GM21576 (cell line): ENCODE results near the gene SNX4.
"Not testable (repeated sequence)": the region's sequence is repeated elsewhere in the genome, so short reads cannot be mapped to it uniquely, and the experiment has no call there.

Source experiments
- ATAC-seq: cut with Tn5 transposase; IDR thresholded peaks from one replicate; pipeline ENCODE4 v1.9.1; 2021; ENCODE audit warnings: mild to moderate bottlenecking, moderate library complexity; ENCODE audit not compliant: unreplicated experiment

Gene SNX4

GRCh38 chr3:125406070-125406469 lies 113.9 kb downstream of the SNX4 start:
- no peak for ATAC-seq

- ATAC-seq = not testable (repeated sequence)
These were observed 114.5 kb downstream of the SNX4 start for GRCh38 chr3:125405515-125405914.

GRCh38 chr3:125403789-125404188 lies 116.2 kb downstream of the SNX4 start:
- ATAC-seq = no peak

GRCh38 chr3:125402639-125403038 lies 117.4 kb downstream of the SNX4 start:
- ATAC-seq = no peak

GRCh38 chr3:125401402-125401801 lies 118.6 kb downstream of the SNX4 start:
- ATAC-seq = no peak

GRCh38 chr3:125398952-125399351 lies 121.0 kb downstream of the SNX4 start:
- ATAC-seq = no peak
